ENCODE measurements around the gene CCDC92. TPM values are rescaled to one million over a fixed set of nuclear protein-coding genes. Genes with fewer than 3 reads are reported as not detected.
A peak's percentile ranks its signal among the peaks of the same experiment; 100 is the strongest.

Gene CCDC92
- total and polyA plus RNA-seq, 12 donors: 7.8 to 65.9 (median 23.7) TPM

- WGBS, 4 donors: 64 to 80% (median 74%) methylated on average over 4 of the region's 4 CpGs
- peaks cover 0 to 33% of the 10 kb centered on the region in 2 donors for H3K4me1 ChIP-seq (replicated peaks in 1 of 2)
- peaks cover 0 to 25% of the 10 kb centered on the region in 2 donors for H3K36me3 ChIP-seq (replicated peaks in 1 of 2)
- no peak overlapping the region for H3K4me3 ChIP-seq
- H3K27me3 ChIP-seq: no peaks in the 10 kb centered on the region
- no peaks in the 10 kb centered on the region for H3K9me3 ChIP-seq (replicated peaks in 1 of 3)
- no peak for TF ChIP-seq POLR2A (IDR thresholded peaks at IDR 0.05)
- no peak for TF ChIP-seq CTCF (IDR thresholded peaks at IDR 0.05)
- H3K27ac ChIP-seq: peak overlapping the region in 2 of 5 donors; percentile 20 to 25
- intact Hi-C loops (cut with DNase I): no loop called here
- peak in 1 of 7 donors; percentile 33 for DNase-seq
Observed at GRCh38 chr12:123990511-123990910, 17.9 kb upstream of the CCDC92 start.

GRCh38 chr12:123989753-123990152 is 17.1 kb upstream of the CCDC92 start:
- Histone ChIP-seq H3K9me3 (replicated peaks in 1 of 3) (no peaks in the 10 kb centered on the region), H3K4me3 (no peak overlapping the region), H3K36me3 (replicated peaks in 1 of 2) (peaks cover 0 to 25% of the 10 kb centered on the region in 2 donors), H3K27me3 (no peaks in the 10 kb centered on the region), H3K27ac (peak overlapping the region in 1 of 5 donors; percentile 25), H3K4me1 (replicated peaks in 1 of 2) (peaks cover 0 to 33% of the 10 kb centered on the region in 2 donors)
- DNase-seq: no peak
- TF ChIP-seq POLR2A (IDR thresholded peaks at IDR 0.05) (no peak), CTCF (IDR thresholded peaks at IDR 0.05) (no peak)
- intact Hi-C loops (cut with DNase I): loop anchor here (5.0 to 10.0 kb wide), 2 partner anchors 85 to 87 kb away; no protein-coding TSS in a partner anchor
- 68 to 82% (median 80%) methylated on average over 1 of the region's 1 CpG for WGBS, 4 donors

- no peak for TF ChIP-seq CTCF (IDR thresholded peaks at IDR 0.05)
- TF ChIP-seq POLR2A (IDR thresholded peaks at IDR 0.05): no peak
- peaks cover 0 to 25% of the 10 kb centered on the region in 2 donors for H3K36me3 ChIP-seq (replicated peaks in 1 of 2)
- DNase-seq: no peak
- intact Hi-C loops (cut with DNase I): loop anchor here (5.0 to 10.0 kb wide), 2 partner anchors 84 to 87 kb away; no protein-coding TSS in a partner anchor
- peaks cover 0 to 33% of the 10 kb centered on the region in 2 donors for H3K4me1 ChIP-seq (replicated peaks in 1 of 2)
- no peak overlapping the region for H3K27ac ChIP-seq
- WGBS, 4 donors: 94 to 95% (median 94%) methylated on average over 5 of the region's 5 CpGs
- H3K9me3 ChIP-seq (replicated peaks in 1 of 3): no peaks in the 10 kb centered on the region
- no peaks in the 10 kb centered on the region for H3K27me3 ChIP-seq
- H3K4me3 ChIP-seq: no peak overlapping the region
Observed at GRCh38 chr12:123989168-123989567, 16.5 kb upstream of the CCDC92 start.

GRCh38 chr12:123987022-123987421 is 14.4 kb upstream of the CCDC92 start:
- Histone ChIP-seq H3K36me3 (replicated peaks in 1 of 2) (peaks cover 0 to 18% of the 10 kb centered on the region in 2 donors), H3K27me3 (no peaks in the 10 kb centered on the region), H3K4me3 (no peak overlapping the region), H3K9me3 (replicated peaks in 1 of 3) (no peaks in the 10 kb centered on the region), H3K27ac (peak overlapping the region in 1 of 5 donors; percentile 18), H3K4me1 (replicated peaks in 1 of 2) (peaks cover 0 to 33% of the 10 kb centered on the region in 2 donors)
- 80 to 94% (median 88%) methylated on average over 2 of the region's 2 CpGs for WGBS, 4 donors
- intact Hi-C loops (cut with DNase I): loop anchor here (5.0 to 10.0 kb wide), 2 partner anchors 82 to 85 kb away; no protein-coding TSS in a partner anchor
- DNase-seq: no peak
- TF ChIP-seq POLR2A (IDR thresholded peaks at IDR 0.05) (no peak), CTCF (IDR thresholded peaks at IDR 0.05) (no peak)
